GM19238 (cell line): ENCODE data around the gene HAND2.

Source experiments
- DNase-seq: peaks from one replicate; pipeline ENCODE4 v3.0.0; 2011; ENCODE audit warnings: low spot score; ENCODE audit not compliant: insufficient read length

Gene HAND2

DNA sequence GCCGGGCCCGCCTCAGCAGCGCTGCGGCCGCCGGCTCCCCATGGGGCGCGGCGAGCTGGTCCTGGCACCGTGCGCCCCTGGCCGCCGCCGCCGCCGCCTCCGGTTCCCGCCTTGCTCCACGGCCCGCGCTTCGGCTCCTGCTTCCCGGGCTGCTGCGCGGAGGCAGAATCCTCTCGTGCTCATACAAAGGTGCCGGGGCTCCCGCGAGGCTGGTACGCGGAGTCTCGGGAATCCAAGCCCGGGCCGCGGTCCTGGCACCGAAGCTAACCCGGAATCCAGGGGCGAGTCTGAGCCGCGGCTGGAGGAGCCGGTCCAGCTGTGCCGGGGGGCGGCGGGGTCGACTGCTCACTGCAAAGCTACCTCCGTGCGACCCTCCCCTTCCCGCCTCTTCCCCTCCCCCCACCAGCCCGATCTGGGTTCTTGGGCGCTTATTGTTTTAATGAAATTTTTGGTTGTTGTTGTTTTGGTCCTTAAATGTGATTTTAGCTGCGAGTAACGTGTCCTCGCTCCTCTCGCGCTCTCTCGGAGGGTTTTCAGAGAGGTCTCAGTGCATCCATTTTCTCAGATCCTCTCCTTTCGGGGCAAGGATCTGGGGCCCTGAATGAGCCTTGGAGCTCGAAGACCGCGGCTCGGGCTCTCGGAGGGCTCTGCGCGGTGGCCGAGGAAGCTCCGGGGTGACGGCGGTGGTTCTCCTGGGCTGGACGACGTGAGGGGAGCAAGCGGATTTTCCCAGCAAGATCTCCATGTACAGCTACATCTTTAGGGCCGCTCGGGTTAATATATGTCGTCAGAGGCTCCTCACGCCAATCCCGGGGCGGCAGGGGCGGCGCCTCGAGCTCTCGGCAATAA is at the start of gene HAND2:
HAND2 (minus strand) TSS at position 753 of the 849 bp plus-strand sequence. CDS start 940 bp downstream, outside the sequence.
- no peak for DNase-seq

DNA sequence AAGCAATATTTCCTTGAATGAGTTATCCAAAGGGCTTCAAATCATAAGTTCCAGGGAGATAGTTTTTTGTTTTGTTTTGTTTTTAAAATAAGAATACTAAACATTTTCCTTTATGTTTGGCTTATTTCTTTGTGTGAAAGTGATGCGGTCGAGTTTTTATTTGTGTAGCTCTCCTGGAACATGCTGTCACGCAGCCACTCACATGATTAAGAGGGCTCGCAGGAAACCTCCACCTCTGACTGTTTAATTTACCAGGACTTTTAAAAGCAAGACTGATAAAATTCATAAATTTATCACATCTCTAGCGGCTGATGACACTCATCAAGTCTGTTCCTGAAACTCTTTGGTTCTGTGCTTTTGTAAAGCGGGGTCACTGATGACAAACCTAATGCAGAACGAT is 48.9 kb upstream of the HAND2 start:
- DNase-seq: no peak

DNA sequence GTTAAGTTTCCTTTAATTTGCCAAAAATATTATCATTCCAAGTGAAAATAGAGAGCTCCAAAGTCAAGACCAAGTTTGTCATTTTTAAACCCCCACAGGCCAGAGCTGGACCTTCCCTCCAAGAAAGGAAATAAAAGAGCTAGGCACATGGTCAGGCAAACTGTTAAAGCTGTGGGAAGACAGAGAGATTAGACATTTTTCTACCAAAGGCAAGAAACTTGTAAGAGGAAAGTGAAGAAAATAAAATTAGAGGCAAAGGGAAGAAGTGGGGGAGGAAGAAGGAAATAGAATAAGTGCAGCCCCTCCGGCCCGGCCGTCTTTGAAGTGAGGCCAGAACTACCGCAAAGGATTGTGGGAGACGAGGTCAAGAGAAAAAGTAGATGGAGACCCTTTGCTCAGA is 47.9 kb upstream of the HAND2 start:
- no peak for DNase-seq

DNA sequence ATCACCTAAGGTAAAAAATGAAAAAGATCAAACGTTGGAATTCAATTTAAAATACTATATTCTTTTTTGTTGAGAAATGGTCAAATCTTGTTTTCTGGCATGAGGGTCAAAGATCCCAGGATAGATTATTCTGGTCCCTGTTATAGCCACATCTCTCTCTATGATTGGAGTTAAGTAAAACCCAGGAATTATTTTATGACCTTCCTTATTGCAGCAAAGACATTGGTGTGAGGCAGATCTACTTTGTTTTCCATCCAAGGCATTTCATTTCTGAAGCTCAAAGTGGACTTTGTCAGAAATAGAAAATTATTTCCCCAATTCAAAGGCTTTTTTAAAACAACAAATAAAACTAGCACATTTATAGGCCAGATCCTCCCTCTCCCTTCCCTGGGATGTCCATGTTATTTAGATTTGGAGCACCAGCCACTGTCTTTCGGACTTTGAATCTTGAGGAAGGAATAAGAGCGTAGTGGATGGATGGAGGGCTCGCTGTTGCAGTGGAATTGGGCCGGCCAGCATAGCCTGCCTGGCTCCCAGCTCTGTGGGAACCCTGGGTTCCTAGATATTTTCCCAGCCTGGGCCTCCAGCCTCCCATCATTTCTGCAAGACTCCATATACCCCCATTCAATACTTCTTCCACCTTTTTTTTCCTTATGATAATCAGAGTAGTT is 45.6 kb upstream of the HAND2 start:
- no peak for DNase-seq

DNA sequence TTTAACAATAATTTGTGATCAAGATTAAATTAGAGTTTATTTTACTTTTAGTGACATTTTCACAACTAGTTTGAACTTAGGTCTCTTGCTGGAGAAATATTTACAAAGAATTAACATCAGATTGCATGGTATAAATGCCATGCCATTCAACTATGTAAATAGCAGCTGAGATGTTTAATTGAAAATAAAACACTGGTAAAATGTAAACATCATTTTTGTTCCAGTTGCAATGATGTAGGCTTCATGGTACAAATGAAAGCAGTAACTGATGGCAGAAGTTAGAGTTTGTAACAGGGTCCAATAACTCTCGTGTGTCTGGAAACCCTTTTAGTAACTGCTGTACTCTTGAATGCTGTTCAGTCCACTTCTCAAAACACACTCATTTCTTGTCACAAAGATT is 43.7 kb upstream of the HAND2 start:
- DNase-seq: no peak

DNA sequence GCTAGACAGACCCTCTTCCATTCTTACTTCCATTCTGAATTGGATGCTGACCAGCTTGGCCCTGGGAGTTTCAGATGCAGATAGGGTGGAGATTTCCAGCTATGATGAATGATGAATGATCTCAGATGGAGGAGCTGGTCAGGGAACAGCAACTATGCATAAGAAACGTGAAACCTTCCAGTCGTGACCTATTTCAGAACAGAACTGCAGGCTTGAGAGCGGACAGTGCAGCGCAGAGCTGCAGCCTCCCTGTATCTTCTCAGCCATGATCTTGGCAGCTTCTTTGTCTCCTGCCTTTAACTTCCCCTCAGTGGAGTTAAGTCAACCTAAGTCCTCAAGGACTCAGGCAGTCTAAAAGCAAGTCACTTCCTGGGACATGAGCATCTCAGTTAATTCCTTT is 43.3 kb upstream of the HAND2 start:
- DNase-seq: no peak

DNA sequence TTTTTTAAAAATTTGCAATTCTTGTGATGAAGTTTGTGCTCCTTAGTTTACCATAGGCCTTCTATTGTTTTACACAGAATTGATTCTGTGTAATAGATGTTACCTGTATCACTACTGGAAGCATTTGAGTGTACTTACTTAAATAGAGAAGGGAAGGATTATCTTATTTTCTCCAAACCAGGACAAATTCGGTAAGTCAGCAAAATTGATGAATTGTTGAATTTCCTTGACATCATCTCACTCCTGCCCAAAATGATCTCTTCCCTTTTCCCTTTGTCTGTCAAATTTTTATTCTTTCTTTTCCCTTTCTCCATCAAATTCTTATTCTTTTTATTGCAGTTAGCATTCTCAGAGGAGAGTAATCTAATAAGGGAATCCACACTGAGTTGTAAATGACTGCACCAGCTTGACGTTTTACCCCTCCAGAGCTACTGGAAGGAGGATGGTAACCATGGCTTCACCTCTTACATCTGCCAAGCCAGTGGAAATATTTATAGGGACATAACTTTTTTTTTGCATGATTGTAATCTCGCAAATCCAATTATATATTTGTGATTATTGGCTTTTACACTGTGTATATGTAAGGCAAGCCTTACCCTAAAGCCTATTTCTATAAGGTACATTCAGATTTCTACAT is 42.6 kb upstream of the HAND2 start:
- no peak for DNase-seq

DNA sequence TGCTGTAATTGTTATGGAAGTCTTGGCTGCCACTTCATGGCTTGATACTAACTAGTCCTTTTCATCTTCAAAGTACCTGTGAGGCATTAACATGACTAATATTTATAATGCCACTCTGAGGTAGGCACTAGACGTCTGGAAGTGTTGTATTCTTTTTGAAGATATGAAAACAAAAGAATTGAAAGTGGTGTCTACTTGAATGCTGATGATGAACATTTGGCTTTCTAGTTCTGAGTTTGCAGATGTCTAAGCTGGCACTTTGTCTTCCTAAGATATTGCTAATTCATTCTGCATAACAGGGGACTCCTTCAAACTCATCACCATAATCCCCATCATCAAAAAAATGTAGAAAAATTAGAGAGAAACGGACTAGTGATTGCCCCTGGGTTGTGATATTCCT is 41.6 kb upstream of the HAND2 start:
- DNase-seq: no peak

DNA sequence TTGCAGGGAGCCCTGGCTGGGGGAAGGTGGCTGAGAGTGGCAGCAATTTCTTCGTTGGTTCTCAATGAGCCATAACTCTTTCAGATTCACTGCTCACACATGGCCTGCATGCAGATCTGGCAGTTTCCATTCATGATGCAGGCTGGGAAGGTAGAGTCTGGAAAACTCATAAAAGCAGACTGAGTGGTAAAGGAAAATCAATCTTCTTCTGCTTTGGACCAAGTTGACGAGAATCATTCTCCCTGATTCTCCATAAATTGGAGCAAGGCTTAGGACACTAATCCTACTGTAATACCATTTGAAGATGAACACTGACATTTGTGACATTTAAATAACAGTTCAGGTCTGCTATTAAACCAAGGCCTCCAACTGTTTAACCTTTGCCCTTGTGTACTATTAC is 35.3 kb upstream of the HAND2 start:
- no peak for DNase-seq

DNA sequence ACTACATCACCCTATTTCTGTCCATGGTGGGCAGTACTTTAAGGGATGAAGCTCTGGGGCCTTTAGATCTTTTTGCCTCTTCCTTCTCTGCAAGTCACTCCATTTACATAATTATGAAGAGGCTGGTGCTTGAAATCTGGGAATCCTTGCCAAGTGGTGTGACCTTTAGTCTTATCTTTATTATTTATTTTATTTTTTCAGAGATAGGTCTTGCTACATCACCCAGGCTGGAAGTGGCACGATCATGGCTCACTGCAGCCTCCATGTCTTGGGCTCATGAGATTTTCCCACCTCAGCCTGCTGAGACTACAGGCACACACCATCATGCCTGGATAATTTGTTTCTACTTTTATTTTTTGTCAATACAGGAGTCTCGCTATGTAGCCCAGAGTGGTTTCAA is 34.4 kb upstream of the HAND2 start:
- DNase-seq: no peak

DNA sequence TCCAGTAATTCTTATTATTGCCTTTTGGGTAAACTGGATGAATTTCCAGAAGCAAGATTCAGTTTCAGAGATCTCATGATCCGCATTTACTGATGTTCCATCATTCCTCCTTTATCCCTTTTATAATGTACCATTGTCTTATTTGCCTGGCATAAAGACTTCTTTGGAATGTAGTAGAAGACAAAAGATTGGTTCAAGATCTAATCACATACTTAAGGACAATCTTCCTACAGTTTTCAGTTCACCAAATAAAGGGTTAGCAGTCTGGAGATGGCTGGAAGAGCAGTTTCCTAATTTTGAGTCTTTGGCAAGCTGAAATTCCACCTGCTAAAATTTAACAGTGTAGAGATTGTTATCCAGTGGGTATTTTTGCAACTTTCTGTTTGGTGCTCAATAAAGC is 30.9 kb upstream of the HAND2 start:
- no peak for DNase-seq

DNA sequence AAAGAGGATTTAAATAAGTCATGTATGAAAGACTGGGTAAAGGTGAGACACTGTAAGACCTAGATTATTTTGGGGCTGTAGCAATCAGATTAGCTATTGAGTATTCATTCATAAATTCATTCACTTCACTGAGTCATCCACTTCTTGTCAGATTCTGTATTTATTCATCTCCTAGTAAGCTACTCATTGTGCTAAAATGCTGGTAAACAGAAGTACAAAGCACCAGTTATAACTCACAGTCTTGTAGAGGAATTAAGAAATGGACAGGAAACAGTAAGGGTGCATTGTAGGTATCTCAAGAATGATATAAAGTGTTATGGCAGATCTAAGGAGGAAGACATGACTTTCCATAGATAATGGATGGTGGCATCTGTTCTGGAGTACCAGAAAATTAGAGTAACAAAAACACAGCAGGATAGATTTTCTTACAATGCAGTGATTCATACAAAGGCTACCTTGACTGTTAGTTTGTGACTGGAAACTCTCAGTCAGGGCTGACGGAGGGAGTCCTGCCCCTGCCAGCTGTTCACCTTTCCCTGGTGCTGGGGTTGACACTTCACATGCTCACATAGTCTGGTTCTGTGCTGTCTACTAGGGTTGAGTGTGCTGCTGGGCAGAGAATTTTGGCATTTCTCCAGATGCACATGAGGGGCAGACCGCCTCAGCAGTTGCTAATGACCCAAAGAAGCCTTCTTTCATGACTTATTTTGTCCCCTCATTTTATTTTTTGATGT is 26.5 kb upstream of the HAND2 start:
- no peak for DNase-seq

DNA sequence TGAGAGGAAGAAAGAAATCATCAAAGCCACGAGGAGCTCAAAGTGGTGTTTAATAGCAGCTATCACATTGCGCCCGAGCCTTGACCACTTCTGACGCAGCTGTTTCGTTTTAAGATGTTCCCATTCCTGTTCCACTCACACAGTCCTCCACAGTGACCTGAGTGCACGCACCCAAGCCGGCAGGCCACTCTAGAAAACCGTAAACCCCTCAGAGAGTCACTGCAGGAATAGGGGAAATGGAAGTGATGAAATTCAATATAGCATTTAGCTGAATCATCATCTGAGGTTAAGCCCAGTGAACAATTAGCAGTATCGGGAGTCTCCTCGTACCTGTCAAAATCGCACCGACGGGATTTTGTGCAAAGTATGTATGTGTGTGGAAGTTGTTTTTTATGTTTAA is 17.9 kb upstream of the HAND2 start:
- DNase-seq: no peak

DNA sequence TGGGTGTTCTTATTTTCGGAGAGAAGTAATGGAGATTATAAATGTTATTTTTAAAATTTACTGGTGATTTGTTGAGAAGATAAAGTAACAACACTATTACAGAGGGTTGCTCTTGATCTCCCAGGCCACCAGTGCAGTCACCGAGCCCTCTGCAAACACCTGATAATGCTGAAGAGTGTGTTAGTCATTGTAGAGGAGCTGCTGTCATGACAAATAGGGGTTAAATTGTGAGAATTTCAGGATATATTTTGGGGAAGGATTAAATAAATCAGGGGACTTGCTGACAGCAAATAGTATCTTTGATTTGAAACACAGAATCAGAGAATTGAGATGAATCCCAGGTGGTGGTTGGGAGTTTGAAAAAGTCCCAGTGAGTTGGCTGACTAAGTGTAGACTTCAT is 16.7 kb upstream of the HAND2 start:
- DNase-seq: no peak

DNA sequence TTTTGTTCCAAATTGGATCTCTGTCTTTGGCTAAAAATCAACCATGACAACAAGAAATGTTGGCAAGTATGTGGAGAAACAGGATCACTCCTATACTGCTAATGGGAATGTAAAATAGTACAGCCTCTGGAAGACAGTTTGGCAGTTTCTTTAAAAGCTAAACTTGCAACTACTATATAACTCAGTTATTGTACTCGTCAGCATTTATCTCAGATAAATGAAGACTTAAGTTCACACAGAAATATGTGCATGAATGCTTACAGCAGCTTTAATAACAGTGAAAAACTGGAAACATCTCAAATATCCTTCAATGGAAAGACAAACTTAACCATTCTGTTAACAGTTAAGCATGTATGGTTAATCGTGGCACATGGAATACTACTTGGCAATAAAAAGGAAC is 15.4 kb upstream of the HAND2 start:
- no peak for DNase-seq

DNA sequence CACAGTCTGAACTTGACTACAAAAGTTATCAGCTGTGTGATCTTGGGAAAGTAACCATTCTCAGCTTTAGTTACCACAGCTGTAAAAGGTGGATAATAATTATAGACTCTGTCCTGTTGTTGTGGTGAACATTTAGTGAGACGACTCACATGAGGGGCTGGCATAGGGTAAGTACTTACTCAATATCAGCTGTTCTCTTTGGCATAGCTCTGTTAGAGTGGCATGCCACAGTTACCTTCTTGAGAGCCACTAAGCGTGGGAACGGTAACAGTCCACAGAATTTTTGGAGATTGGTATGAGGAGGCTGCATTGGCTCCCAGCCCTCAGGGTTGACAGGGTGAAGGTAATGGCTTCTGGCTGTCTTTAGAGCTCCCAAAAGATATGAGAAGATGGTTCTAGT is 13.2 kb upstream of the HAND2 start:
- no peak for DNase-seq

DNA sequence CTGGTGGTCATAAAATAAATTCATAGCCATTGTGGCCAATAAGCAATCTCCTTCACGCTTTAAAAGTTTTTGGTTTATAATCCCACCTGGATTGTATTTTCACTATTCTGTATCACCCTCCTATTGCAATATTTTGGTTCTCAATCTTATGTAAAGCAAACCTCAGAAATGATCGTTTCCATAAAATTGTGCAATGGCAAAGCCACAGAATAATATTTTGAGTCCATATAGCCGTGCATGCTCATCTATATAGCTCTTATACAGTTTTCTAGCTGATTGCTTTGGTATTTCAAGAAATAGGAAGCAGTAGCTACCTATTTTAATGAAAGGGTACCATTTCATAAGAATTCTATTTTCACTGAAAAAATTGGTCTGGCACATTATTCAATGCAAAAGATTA is 10.0 kb upstream of the HAND2 start:
- DNase-seq: no peak

DNA sequence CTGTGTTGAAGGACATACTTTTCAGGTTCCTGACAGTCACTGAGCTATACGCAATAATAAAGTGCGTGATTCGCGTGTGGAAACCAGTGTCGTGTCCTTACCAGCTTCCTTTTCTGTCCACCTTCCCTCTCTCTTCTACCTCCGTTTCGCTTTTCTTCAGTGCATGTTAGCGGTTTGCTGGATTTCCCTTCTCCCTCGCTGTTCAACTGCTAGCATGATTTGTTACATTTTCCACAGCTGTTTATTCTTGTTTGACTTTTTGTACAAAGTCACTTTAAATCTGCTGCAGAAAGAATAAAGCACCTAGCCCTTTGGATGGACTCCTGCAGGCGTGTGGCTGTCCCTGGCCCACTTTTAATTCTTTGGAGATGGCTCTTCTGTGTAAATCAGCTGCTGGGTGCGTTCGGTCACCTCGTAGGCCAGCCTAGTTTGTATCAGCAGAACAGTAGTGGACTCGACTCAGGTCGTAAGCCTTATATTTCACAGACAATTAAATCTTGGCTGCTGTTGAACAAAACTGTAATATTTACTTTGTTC is 8.9 kb upstream of the HAND2 start:
- DNase-seq: no peak

DNA sequence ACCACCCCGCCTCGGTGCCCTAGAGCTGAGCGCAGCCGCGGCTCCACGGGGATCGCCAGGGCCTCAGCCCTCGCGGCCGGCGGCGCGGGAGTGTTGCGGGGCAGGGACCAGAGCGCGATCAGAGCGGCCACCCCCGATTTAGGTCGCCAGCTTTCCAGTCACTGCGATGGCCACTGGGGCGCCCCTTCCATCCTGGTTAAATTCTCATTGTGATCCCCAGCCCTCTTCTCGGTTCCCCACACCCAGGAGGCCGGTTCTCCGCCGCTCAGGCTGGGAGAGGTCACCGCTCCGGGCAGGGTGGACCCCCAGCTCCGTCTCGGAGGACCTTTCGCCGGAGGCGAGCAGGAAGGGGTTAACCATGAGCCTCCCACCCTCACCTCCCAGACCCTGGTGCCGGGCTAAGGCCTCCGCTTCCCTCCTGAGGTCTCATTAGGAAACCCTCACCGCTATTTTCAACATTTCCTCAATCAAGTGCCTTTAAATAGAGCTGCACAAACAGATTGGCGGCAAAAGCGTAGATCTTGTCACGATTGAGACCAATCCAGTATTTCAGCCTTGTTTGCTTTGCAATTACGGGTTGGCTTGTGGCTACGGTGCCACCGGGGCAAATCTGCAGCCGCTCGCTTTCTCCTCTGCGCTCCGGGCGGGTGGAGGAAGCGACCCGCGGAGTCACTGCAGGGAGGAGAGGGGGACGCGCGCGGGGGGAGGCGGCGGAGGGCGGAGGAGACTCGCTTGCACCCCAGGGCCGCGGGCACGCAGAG is 8.3 kb upstream of the HAND2 start:
- no peak for DNase-seq

DNA sequence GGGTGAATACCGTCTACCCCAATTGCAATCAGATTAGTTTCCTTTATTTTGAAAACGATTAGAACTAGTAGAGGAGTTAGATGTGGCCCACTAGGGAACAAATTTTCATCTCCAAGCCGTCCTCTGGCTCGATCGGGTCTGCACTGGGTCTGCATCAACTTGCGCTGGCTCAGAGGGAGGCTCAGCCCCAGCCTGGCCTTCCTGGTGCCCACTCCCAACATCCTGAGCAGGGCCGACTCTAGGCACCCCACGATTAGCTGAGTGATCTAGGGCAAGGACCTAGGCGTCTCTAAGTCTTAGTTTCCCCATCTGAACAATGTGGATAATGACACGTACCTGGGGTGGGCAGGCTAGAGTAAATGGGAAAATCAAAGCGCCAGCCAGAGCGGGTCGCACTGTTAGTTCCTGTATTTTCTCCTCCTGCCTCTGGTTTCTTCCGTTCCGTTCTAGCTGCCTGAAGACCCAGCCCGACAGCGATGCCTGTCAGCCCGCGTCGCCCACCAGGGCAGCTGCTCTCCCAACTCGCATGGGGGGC is 7.7 kb upstream of the HAND2 start:
- no peak for DNase-seq
